ENCODE measurements around the gene MAPKAP1.
A peak's percentile ranks its signal among the peaks of the same experiment; 100 is the strongest.

GRCh38 chr9:125601961-125602360 is 105.0 kb downstream of the MAPKAP1 start:
- peak; percentile 22 for TF ChIP-seq CTCF (IDR thresholded peaks at IDR 0.05)
- TF ChIP-seq EZH2 (IDR thresholded peaks at IDR 0.05), result no peak
